HG03558 (cell line): Measurements from ENCODE around the gene TECR.
A peak's percentile ranks its signal among the peaks of the same experiment; 100 is the strongest.

ENCODE experiments used
- ATAC-seq: cut with Tn5 transposase; IDR thresholded peaks from one replicate; pipeline ENCODE4 v1.9.1; 2021; ENCODE audit warnings: moderate number of reproducible peaks; ENCODE audit not compliant: unreplicated experiment; ENCODE audit errors: extremely low read depth

The TECR gene

GRCh38 chr19:14507704-14508542 is 21.5 kb upstream of the TECR start:
- ATAC-seq = no peak

DNA sequence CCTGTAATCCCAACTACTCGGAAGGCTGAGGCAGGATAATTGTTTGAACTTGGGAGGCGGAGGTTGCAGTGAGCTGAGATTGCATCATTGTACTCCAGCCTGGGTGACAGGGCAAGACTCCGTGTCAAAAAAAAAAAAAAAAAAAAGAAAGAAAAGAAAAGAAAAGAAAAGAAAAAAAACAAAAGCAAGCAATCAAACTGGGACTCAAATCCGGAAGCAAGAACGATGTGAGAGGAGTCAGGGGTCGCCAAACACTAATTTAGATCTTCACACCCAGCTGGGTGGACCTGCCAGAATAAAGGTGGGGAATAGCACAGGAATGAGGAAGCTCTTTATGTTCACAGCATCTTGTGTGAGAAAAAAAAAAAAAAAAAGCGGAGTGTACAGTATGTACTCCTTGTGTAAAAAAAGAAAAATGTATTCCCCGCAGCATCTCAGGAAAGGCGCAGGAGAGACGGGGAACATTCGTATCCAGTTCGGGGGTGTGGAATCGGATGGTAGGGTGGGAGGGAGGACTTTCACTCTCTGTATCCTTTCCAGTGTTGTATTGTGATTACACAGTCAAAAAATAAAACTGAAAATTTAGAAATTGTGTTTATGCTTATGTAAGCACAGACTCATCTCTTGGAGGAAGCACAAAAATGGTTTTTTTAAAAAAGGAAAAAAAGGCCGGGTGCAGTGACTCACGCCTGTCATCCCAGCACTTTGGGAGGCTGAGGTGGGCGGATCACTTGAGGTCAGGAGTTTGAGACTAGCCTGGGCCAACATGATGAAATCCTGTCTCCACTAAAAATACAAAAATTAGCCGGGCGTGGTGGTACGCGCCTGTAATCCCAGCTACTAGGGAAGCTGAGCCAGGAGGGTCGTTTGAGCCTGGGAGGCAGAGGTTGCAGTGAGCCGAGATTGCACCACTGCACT is 18.8 kb upstream of the TECR start:
- ATAC-seq = no peak

DNA sequence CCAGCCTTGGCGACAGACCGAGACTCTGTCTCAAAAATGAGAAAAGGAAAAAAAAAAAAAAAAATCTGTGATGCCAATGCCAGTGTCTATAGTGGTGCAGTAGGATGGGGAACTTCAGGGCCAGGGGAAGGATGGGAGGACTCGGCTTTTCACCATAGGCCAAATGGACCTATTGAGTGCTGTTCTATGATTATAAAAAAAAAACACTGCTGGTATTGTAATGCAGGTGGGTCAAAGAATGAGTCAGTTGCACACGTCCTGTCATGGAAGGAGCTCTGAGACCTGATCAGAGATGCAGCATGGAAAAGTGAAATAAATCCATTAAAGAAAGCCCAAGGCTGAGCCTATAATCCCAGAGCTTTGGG is 18.2 kb upstream of the TECR start:
- no peak for ATAC-seq

DNA sequence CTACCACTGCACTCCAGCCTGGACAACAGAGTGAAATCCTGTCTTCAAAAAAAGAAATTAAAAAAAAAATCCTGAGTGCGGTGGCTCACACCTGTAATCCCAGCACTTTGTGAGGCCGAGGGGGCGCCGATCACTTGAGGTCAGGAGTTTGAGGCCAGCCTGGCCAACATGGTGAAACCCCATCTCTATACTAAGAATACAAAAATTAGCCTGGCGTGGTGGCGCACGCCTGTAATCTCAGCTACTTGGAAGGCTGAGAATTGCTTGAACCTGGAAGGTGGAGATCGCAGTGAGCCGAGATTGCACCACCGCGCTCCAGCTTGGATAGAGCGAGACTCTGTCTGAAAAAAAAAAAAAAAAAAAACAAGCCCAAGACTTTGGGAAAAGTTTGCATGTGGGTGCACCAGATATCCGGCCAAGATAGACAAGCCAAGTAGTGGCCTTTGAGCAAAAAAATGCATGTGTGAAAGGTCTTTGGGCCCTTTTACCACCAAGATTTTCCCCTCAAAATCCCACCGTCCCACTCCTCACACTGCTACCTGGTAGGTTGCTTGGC is 16.9 kb upstream of the TECR start:
- ATAC-seq = no peak

DNA sequence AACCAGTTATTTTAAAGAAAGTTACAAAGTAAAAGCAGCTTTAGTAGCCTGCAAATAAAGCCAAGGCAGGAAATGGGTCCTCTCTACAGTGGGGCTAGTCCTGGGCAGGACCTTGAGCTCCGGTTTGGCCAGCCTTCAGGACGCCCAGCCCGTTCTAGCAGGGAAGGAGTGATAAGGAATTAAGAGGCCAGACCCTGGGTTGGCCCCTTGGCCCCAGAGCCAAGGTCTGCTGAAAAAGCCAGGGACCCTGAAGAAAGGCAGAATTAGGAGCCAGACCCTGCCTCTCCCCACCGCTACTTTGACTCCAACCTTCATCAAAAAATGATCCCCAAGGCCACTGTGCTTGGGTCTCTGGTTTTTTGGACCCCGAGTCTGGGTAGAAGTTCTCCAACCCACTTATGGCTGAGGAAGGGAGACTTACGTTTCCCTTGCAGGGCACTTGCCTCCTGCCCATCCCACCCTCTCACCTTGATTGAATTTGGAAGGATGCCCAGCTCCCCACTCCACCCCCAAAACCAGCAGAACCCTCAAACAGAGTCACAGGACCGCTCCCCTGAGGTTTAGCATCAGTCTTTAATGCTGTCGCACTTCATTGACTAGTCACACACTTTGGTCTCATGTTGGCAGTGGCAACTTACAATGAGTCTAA is 15.1 kb upstream of the TECR start:
- no peak for ATAC-seq

DNA sequence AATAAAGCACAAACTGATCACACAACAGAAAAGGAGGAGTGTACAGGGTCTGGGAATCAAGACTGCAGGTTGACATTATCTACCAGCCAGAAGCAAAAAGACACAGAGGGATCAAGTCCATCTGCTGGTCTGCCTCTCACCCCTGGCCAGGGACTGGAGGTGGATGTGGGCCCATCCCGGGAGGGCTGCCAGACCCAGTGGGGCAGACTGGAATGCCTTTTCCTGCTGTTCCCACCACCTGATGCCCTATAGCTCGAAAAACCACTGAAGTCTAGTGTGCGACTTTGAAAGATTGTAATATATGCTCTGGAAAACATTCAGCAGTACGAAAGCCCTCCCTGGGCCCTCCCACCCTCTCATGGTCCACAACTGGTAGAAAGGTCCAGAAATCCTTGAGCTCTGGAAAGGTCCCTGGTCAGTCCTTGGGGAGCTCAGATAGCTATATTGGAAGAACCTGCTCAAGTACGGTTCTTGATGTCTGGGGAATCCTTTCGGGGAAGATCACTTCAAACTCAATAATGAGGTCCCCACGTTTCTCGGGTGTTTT is 13.8 kb upstream of the TECR start:
- ATAC-seq = no peak

DNA sequence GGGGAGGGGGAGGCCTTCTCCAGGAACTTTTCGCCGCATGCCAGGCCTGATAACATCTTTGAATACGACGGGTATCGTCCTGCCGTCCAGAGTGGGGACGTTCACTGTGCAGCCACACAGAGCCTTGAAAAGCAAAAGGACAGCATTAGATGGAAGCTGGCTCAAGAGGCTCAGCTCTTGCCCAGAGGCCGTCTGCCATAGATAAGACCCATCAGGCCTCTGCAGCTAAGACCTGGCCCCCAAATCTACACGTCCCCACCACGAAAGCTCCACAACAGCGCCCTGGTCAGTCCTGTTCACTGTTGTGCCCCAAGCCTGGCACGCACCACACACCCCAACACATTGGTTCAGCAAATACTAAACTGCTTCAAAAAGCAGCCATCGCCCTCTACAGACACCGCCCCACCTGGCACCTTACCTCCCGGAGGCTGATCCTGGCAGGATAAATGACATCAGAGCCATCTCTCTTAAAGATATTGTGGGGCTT is 13.3 kb upstream of the TECR start:
- no peak for ATAC-seq

GRCh38 chr19:14516746-14517438 is 12.5 kb upstream of the TECR start:
- ATAC-seq = no peak

DNA sequence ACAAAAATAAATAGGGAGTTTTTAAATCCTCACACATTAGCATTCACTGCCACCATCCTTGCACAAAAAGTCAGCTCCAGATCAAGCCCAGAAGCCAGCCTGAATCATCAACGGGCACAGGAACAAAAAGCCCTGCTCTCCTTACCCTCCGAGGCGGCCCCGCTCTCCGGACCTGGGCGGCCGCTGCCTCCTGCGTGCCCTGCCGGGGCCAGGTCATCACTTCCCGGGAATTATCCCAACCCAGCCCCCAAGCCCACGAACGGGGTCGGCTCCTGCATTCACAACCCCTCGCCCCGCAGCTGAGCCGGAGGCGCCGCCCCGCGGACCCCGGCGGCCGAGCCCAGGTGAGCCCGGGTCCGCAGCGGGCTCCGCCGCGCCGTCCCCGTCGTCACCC is 12.0 kb upstream of the TECR start:
- ATAC-seq = no peak

DNA sequence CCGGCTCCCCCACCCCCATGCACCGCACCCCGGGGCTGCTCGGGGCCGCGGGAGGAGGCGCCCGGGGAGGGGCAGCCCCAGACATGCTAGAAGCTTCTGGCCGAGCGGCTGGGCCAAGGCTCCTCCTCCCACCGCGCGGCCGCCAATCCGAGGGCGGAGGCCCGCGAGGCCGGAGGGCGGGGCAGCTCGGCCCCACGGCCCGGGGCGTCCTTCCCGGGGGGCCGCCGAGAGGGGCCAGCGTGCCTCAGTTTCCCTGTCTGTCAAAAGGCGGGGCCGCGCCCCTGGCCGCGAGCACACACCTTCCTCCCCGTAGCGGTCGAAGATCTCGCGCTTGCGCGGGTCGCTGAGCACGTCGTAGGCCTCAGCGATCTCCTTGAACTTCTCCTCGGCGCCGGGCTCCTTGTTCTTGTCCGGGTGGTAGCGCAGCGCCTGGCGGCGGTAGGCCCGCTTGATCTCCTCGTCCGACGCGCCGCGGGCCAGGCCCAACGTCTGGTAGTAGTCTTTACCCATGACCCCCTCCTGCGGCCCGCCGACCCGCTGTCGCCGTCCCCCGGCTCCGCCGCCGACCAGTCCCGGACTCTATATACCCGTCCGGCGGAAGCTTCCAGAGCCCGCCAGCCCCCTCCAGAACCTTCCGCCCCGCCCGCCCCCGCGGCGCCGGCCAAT is 11.4 kb upstream of the TECR start, which contains the start of gene DNAJB1:
Gene DNAJB1 (minus strand): TSS at position 558 of the 666 bp plus-strand sequence. CDS start 48 bp downstream, at position 510.
- peak; percentile 38 for ATAC-seq

GRCh38 chr19:14519245-14519859 is 10.0 kb upstream of the TECR start:
- ATAC-seq = no peak

DNA sequence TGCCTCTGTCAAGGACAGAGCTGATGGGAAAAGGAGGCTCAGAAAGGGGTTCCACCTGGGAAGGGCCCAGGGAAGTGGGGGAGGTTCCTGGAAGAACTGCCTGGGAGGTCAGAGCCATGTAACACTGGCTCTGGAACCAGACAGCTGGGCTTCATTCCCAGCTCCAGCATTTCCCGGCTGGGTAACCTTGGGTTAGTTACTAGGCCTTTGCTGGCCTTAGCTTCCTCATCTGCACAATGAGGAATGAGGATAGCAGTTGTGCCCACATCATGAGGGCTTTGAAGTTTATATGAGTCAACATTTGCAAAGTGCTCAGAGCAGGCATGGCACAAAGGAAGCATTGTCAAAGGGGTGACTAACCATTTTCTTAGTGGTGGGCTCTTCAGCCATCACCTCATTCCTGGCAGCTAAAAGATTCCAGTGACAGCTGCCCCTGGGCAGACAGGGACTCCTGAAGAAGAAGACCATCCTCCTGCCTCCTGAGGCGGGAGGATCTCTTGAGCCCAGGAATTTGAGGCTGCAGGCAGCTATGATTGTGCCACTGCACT is 9.5 kb upstream of the TECR start:
- ATAC-seq = no peak

GRCh38 chr19:14520543-14520942 is 8.9 kb upstream of the TECR start:
- ATAC-seq = no peak

GRCh38 chr19:14525729-14526128 is 3.7 kb upstream of the TECR start:
- ATAC-seq = no peak

GRCh38 chr19:14526423-14526822 is 3.0 kb upstream of the TECR start:
- ATAC-seq = no peak

DNA sequence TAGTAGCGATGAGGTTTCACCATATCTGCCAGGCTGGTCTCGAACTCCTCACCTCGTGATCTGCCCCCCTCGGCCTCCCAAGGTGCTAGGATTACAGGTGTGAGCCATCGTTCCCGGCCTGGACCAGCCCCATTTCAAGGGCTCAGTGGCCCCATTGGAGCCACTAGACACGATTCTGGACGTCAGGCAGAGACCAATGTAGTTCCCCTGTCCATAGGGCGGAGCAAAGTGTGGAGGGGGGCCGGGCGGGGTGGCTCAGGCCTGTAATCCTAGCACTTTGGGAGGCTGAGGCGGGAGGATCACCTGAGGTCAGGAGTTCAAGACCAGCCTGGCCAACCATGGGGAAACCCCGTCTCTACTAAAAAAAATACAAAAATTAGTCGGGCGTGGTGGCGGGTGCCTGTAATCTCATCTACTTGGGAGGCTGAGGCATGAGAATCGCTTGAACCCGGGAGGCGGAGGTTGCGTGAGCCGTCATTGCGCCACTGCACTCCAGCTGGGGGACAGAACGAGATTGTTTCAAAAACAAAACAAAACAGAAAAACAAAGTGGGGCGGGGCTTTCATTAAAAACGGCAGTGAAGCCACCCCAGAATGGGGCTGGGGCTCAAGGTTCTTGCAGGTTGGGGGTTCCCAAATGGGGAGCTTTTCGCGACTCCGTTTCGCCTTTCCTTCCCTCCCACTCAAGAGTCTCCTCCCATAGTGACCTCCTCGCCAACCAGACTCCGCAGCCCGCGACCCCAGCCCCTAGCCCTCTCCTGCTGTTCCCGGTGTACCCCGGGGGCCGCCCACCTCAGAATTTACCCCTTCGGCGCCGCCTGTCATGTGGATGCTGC is 758 bp upstream of the TECR start:
- ATAC-seq = no peak

GRCh38 chr19:14530005-14530348 is 583 bp downstream of the TECR start:
- ATAC-seq = no peak
